ENCODE results near the gene SIRT7. TPM values are rescaled to one million over a fixed set of nuclear protein-coding genes. Genes with fewer than 3 reads are reported as not detected.

The SIRT7 gene
- total RNA-seq, 3 donors from 2014 or later (not counting 1 experiment from before 2014, with no cell fraction given) = 75.8 to 102 (median 94.9) TPM

DNA sequence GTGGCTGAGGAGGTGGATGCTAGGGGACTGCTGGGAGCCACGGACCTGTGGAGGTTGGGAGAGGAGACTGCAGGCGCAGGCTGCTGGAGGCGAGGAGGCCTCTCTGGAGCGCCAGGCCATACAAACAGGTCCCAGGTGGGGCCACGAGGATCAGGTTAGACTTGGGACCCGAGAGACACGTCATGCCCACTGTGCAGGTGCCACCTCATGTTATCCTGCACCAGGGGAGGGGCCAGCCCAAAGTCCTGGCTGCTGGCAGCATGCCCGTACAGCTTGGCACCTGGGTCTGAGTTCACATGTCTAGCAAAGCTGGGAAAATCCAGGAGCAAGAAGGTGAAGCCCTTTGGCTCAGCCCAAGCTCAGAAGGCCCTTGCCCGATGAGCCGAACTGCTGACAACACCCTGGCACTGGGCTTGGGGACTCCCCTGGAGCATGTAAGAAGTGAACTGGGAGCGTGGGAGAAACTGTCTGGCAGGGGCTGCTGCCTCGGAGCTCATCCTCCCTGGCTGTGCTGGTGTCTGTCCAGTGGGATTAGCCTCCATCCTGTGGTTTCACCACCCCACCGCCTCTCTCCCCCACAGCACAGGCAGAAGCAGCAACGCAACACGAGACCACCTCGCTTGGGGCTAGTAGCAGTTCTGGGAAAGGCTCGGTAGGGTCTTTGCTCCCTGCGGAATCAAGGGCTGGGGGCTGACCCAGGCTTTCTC, 52.1 kb downstream of the SIRT7 start:
- H3K9me3 ChIP-seq (ENCODE audit: control insufficient read depth, insufficient read depth, low read length) = no peaks in the 10 kb centered on the region
- 89% methylated on average over 18 of the region's 18 CpGs for WGBS (ENCODE audit: insufficient coverage)
- no peaks in the 10 kb centered on the region for H3K9me3 Mint-ChIP-seq
- ATAC-seq (no peak), DNase-seq (no peak)
- peak overlapping the region; percentile 75 to 87 for H3K27ac Mint-ChIP-seq
- H3K36me3 ChIP-seq (ENCODE audit: control insufficient read depth, insufficient read depth, low read length) = peaks cover 28% of the 10 kb centered on the region
- intact Hi-C loops (cut with micrococcal nuclease) = no loop called here
- H3K4me1 Mint-ChIP-seq = peaks cover 24 to 51% of the 10 kb centered on the region in 2 donors
- no peak overlapping the region for H3K27ac ChIP-seq (ENCODE audit: low read length)
- peak overlapping the region; percentile 21 for H3K4me3 Mint-ChIP-seq
- no peak overlapping the region for H3K4me3 ChIP-seq (ENCODE audit: low read length)
- H3K27me3 Mint-ChIP-seq (ENCODE audit: low read depth in 2 of 2) = no peaks in the 10 kb centered on the region
- peaks cover 50% of the 10 kb centered on the region for H3K4me1 ChIP-seq (ENCODE audit: control insufficient read depth, insufficient read depth, low read length)
- H3K27me3 ChIP-seq (ENCODE audit: control insufficient read depth, insufficient read depth, low read length) = no peaks in the 10 kb centered on the region
- TF ChIP-seq, protein P1, sequence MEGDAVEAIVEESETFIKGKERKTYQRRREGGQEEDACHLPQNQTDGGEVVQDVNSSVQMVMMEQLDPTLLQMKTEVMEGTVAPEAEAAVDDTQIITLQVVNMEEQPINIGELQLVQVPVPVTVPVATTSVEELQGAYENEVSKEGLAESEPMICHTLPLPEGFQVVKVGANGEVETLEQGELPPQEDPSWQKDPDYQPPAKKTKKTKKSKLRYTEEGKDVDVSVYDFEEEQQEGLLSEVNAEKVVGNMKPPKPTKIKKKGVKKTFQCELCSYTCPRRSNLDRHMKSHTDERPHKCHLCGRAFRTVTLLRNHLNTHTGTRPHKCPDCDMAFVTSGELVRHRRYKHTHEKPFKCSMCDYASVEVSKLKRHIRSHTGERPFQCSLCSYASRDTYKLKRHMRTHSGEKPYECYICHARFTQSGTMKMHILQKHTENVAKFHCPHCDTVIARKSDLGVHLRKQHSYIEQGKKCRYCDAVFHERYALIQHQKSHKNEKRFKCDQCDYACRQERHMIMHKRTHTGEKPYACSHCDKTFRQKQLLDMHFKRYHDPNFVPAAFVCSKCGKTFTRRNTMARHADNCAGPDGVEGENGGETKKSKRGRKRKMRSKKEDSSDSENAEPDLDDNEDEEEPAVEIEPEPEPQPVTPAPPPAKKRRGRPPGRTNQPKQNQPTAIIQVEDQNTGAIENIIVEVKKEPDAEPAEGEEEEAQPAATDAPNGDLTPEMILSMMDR (IDR thresholded peaks at IDR 0.05) = no peak
- no peaks in the 10 kb centered on the region for H3K36me3 Mint-ChIP-seq

DNA sequence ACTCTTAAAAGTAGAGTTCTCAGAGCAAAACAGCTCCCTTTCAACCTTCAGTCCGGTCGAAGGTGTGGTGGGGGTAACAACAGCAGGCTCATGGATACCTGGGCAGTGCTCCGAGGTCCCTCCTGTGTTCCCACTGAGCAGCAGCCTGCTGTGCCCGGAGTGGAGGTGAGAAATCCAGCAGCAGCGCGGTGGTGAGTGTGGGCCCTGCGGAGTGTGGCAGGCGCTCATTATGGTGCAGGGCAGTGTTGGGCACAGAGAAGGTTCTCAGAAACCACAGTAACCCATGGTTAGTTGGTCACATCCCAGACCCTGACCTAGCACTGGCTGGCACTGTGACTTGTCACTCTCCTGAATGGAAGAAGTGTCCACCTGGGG, 52.6 kb downstream of the SIRT7 start:
- TF ChIP-seq, protein P1 (IDR thresholded peaks at IDR 0.05) = no peak
- Histone ChIP-seq H3K9me3 (ENCODE audit: control insufficient read depth, insufficient read depth, low read length) (no peaks in the 10 kb centered on the region), H3K27ac (ENCODE audit: low read length) (no peak overlapping the region), H3K27me3 (ENCODE audit: control insufficient read depth, insufficient read depth, low read length) (no peaks in the 10 kb centered on the region), H3K36me3 (ENCODE audit: control insufficient read depth, insufficient read depth, low read length) (peaks cover 28% of the 10 kb centered on the region), H3K4me1 (ENCODE audit: control insufficient read depth, insufficient read depth, low read length) (peaks cover 49% of the 10 kb centered on the region), H3K4me3 (ENCODE audit: low read length) (no peak overlapping the region)
- Mint-ChIP-seq H3K36me3 (no peaks in the 10 kb centered on the region), H3K27me3 (ENCODE audit: low read depth in 2 of 2) (peaks cover 0 to 3% of the 10 kb centered on the region in 2 donors), H3K27ac (peak overlapping the region; percentile 75 to 87), H3K4me3 (peak overlapping the region; percentile 21), H3K9me3 (no peaks in the 10 kb centered on the region), H3K4me1 (peaks cover 23 to 55% of the 10 kb centered on the region in 2 donors)
- WGBS (ENCODE audit: insufficient coverage) = 95% methylated on average over 8 of the region's 8 CpGs
- no peak for ATAC-seq
- DNase-seq = no peak
- intact Hi-C loops (cut with micrococcal nuclease) = no loop called here

DNA sequence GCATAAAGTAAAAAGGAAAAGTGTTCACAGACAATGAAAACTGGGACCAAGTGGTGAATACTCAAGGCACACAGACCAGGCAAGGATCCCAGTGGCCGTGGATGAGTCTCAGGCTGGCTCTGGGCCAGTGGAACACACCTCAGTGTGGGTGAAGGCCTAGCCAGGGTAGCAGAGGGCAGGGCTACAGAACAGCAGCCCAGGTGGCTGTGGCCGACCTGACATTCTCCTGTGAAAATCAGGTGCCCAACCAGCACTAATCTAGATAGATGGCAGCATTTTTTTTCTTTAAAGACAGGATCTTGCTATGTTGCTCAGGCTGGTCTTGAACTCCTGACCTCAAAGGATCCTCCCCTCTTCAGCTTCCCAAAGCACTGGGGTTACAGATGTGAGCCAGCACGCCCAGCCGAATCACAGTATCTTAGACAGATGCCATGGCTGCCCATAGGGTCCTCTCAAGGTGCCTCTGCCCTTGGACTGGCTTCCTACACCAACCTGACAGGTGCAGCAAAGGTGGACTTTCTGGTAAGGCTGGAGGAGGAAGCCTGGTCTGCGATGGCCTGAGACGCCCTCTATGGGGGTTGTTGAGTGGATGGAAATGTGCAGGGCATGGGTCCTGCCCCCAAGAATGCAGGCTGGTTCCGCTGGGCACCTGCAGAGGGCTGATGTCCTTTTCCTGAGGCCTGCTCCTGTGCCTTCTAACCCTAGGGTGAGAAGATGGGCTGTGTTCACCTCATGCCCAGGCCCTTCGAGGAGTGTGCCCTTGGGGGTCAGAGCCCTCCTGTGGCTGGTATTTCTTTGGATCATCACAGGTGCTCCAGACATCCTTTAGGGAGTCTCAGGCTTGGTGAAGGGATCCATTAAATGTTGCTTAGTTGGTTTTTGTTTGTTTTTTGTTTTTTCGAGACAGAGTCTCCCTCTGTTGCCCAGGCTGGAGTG, 53.9 kb downstream of the SIRT7 start:
- no peaks in the 10 kb centered on the region for H3K9me3 ChIP-seq (ENCODE audit: control insufficient read depth, insufficient read depth, low read length)
- no peaks in the 10 kb centered on the region for H3K27me3 ChIP-seq (ENCODE audit: control insufficient read depth, insufficient read depth, low read length)
- Mint-ChIP-seq H3K36me3 (no peaks in the 10 kb centered on the region), H3K4me3 (peak overlapping the region; percentile 72), H3K27ac (peak overlapping the region; percentile 85 to 86), H3K9me3 (no peaks in the 10 kb centered on the region), H3K27me3 (ENCODE audit: low read depth in 2 of 2) (peaks cover 0 to 3% of the 10 kb centered on the region in 2 donors), H3K4me1 (peaks cover 23 to 50% of the 10 kb centered on the region in 2 donors)
- WGBS (ENCODE audit: insufficient coverage) = 91% methylated on average over 9 of the region's 9 CpGs
- no peak for ATAC-seq
- TF ChIP-seq, protein P1 (IDR thresholded peaks at IDR 0.05) = no peak
- no peak overlapping the region for H3K4me3 ChIP-seq (ENCODE audit: low read length)
- peaks cover 19% of the 10 kb centered on the region for H3K36me3 ChIP-seq (ENCODE audit: control insufficient read depth, insufficient read depth, low read length)
- peaks cover 45% of the 10 kb centered on the region for H3K4me1 ChIP-seq (ENCODE audit: control insufficient read depth, insufficient read depth, low read length)
- DNase-seq = no peak
- no peak overlapping the region for H3K27ac ChIP-seq (ENCODE audit: low read length)
- intact Hi-C loops (cut with micrococcal nuclease) = no loop called here
